Adipose tissue (tissue), 3 donors: ENCODE results near the gene SLC7A9. TPM values are rescaled to one million over a fixed set of nuclear protein-coding genes. Genes with fewer than 3 reads are reported as not detected.
"Not testable (repeated sequence)": the region's sequence is repeated elsewhere in the genome, so short reads cannot be mapped to it uniquely, and the experiment has no call there.

ENCODE experiments used
- H3K27ac ChIP-seq: one replicate; pipeline ENCODE4 v1.5.1; 2013; ENCODE audit warnings: low read depth, low read length
- WGBS, 3 donors: extraction: QIAGEN DNeasy Blood & Tissue Kit; methylation state at CpG; one replicate each; pipeline ENCODE4 v1.1.7; 2013; 5-methylcytosine and 5-hydroxymethylcytosine counted together
- polyA plus RNA-seq, 3 donors: library from polyadenylated mRNA; stranded (reverse); fragments of 200-250 nt; gene quantifications; one replicate each; pipeline ENCODE4 v1.2.3, GENCODE V29; 2013
- donor health status: healthy with polysubstance abuse.
- donor health status: Bipolar disorder and iron deficiency.
- donor health status: healthy.

SLC7A9 gene
- polyA plus RNA-seq, 3 donors, result 0.15 to 1.2 (median 0.16) TPM

DNA sequence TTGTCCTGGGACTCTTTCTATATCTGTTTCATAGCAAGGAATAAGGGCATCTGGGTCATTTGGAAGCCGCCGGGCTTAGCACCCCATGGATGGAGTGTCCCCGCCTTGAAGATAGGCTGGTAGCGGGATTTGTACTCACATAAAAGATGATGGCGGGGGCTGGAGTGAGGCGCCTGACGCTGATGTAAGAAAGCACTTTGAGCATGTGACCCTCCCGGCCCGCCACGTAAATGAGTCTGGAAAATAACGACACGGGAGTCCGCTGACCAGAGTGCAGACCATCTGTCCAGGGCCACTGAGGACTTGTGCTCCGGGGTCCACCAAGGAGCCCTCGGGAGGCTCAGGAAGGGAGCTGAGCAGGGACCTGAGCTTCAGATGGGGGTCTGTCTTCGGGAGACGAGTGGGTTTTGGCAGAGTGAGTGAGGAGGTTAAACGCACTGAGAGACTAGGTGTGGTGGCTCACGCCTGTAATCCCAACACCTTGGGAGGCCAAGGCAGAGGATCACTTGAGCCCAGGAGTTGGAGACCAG is 25.8 kb downstream of the SLC7A9 start:
- H3K27ac ChIP-seq, result no peak overlapping the region
- 91 to 96% (median 95%) methylated on average over 19 of the region's 19 CpGs for WGBS, 3 donors

DNA sequence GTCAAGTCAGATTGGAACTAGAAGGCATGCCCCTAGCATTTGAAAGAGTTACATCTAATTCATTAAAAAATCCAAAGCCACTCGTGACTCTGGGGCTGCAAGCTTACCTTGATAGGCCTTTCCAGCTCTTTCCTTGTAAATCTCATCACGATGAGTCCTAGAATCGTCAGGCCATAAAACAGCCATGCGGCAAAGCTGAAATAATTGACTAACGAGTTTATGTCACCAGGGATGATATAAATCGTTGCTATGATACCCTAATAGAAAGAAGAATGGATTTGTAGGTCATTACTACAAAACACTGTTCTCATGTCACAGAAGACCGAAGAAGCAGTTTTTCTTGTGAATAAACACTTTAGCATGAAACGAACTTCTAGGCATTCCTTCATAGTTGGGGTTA is 27.5 kb downstream of the SLC7A9 start:
- WGBS, 3 donors, result 76 to 84% (median 80%) methylated on average over 8 of the region's 8 CpGs

DNA sequence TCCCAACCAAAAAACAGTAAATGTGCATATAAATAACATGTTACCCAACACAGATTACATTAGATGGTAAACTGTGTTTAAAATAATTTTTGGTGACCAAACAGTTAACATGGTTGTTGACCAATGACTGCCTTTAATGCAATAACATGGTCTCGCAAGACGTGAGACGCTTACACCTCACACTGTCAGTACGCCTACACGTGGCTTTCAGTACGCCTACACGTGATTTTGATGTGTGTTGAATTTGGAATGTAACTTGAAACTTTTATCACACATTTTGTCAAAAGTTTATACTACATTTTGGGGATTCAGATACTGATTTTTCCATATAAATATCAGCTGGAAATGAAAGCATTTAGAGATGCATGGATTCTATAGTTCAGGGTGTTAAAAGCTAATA is 32.0 kb downstream of the SLC7A9 start:
- whole genome bisulfite sequencing, 3 donors, result 75 to 80% (median 79%) methylated on average over 7 of the region's 7 CpGs

More for the DNA sequence above, 27.5 kb downstream of the SLC7A9 start:
- H3K27ac ChIP-seq, result no peak overlapping the region

DNA sequence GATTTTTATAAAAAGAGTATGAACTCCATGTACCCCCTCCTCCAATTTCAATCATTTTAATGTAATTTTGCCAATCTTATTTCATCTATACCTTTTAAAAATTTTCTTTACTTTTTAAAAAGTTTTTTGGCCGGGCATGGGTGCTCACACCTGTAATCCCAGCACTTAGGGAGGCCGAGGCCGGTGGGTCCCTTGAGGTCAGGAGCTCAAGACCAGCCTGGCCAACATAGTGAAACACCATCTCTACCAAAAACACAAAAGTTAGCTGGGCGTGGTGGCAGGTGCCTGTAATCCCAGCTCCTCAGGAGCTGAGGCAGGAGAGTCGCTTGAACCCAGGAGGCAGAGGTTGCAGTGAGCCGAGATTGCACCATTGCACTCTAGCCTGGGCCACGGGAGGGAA is 36.2 kb downstream of the SLC7A9 start:
- 89 to 92% (median 91%) methylated on average over 7 of the region's 7 CpGs for WGBS, 3 donors
- H3K27ac ChIP-seq, result not testable (repeated sequence)

More for the DNA sequence above, 32.0 kb downstream of the SLC7A9 start:
- no peak overlapping the region for H3K27ac ChIP-seq

DNA sequence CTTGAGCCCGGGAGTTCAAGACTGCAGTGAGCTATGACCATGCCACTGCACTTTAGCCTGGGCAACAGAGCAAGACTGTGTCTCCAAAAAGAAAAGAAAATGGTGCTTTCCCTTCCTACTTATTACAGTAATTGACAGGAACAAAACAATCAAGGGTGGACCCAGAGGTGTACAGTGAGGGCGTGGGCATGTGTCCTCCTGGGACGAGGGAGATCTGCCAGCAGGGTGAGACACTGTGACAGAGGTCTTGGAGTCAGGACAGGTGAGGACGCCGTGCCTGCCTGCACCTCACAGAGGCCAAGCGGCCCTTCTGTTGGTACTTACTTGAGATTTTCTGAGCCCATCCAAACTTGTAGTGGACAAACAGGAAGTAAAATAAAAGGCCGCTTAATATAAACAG is 36.7 kb downstream of the SLC7A9 start:
- not testable (repeated sequence) for H3K27ac ChIP-seq
- 89 to 92% (median 91%) methylated on average over 7 of the region's 7 CpGs for WGBS, 3 donors

DNA sequence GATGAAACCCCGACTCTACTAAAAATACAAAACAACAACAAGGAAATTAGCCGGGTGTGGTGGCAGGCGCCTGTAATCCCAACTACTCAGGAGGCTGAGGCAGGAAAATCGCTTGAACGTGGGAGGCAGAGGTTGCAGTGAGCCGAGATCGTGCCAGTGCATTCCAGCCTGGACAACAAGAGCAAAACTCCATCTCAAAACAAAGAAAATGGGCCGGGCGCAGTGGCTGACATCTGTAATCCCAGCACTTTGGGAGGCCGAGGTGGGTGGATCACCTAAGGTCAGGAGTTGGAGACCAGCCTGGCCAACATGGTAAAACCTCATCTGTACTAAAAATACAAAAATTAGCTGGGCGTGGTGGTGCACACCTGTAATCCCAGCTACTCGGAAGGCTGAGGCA is 37.5 kb downstream of the SLC7A9 start:
- WGBS, 3 donors, result 90 to 96% (median 95%) methylated on average over 12 of the region's 12 CpGs
- not testable (repeated sequence) for H3K27ac ChIP-seq

DNA sequence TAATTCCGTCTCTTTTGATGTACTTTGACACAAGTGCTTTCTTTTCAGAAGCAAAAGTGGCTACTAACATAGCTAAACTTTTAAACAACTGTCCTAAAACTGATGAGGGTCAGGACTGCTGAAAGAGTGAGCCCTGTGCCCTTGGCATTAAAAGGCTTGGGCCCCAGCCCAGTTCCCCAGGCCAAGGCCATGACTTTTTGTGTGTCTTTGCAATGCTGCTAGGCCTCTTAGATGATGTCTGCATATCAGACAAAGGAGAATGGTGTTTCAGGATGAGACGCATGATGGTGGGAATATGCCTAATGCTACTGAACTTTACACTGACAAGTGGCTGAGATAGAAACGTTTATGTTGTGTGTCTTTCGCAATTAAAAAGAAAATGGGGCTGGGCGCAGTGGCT is 38.0 kb downstream of the SLC7A9 start:
- WGBS, 3 donors, result 85 to 90% (median 87%) methylated on average over 5 of the region's 5 CpGs
- H3K27ac ChIP-seq, result no peak overlapping the region

DNA sequence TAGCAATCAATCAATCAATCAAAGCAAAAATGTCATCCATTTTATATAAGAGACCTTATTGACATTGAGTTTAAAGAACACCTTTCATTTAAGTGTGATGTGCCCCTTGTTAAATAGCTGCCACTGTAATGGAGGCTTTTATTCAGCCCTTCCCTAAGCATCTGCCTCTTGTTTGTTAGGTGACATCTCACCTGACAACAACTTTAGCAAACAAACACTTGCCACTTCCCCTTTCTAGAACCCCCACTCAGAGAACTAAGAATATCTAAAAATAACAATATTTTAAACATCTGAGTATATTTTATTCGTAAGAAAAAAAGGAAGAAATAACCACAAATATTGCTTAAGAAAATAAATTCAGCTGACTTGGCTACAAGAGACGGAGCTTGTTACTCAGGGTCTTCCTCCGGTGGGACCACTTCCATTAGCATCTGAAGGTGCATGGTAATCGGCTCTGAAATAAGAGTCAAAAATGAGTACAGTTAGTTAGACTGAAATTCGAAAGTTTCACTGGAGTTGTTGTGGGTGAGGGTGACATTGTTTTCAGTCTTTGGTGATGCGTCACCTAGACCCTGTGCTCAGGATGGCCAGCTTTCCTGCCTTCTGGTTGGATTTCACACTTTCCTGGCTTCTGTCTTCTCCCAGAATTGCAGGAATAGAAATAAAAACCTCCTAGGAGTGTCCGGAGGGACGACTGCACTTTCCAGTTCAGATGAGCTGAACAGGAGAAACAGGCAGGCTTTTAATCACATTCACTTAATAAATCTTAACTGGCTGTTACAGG is 39.1 kb downstream of the SLC7A9 start:
- 81 to 88% (median 83%) methylated on average over 8 of the region's 8 CpGs for WGBS, 3 donors
- no peak overlapping the region for H3K27ac ChIP-seq

DNA sequence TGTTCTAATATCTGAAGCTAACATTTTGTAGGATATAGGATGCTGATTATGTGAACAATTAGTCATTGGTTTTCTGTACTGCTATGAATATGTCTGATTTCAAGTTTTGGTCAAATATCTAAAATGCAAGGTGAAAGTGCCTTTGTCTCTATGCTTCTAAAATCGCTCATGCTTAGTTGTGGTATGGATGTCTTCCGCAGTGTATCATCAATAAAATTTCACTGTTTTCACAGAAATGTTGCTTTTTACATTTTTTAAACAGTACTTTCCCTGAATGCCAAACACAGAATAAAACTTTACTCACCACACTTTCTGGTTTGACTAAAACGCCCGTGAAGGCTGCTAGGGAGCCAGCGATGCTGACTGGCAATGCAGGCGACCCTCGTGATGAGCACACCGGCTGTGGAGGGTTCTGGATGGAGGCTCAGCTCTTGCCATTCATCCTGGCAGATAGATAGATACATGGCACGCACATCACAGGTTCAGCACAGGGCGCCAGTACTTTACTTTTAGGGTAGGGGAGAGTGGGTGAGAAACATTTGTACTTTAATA is 40.1 kb downstream of the SLC7A9 start:
- 89 to 92% (median 90%) methylated on average over 10 of the region's 10 CpGs for WGBS, 3 donors
- no peak overlapping the region for H3K27ac ChIP-seq

DNA sequence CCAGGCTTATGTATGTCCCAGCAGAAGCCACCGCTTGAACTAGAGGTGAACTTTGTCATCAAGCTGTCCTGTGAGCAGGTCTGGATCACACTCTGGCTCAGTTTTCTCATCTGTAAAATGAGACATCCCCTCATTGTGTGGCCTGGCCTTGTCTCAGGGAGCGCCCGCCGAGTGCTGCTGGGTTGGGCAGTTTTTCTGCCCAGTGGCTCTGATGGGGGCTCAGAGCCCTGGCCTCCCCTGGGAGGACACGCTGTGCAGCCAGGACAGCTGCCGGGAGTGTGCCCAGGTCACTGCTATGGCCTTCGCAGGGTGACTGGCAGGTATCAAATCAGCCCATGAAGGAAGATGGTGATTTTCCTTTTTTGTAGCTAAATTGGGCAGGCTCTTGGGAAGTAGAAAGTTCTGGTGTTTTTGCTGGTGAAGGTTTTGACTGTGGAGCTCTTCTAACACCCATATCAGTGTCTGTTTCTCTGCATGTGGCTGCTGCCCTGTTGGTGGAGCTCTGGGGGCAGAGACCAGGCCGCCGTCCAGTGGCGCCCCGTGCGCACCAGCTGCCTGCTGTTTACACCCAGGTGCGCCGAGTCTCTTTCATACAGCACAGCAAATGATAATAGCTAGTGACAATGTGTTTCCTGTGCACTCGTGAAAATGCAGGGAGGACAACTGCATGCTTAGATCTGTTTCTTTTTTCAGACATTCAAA is 40.8 kb downstream of the SLC7A9 start:
- WGBS, 3 donors, result 84 to 94% (median 88%) methylated on average over 15 of the region's 15 CpGs
- H3K27ac ChIP-seq, result no peak overlapping the region

DNA sequence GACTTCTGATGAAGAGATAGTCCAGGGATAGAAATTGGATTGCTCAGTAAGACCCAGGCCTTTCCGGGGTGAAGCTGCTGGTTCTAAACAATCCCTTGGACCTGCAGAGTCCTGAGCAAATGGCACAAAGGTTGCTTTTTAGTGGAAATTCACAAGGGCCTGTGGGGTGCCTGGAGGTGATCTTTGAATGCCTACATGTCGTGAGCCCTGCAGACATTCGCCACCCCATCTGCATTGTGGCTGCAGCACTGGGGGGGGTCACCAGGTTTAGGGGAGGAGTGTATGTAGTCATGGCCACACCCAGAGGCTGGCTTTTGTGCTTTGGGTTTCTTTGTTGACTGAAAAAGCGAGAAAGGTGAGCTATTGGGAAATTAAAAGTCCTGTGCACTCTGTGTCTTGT is 41.4 kb downstream of the SLC7A9 start:
- 89 to 93% (median 92%) methylated on average over 4 of the region's 4 CpGs for WGBS, 3 donors
- no peak overlapping the region for H3K27ac ChIP-seq

DNA sequence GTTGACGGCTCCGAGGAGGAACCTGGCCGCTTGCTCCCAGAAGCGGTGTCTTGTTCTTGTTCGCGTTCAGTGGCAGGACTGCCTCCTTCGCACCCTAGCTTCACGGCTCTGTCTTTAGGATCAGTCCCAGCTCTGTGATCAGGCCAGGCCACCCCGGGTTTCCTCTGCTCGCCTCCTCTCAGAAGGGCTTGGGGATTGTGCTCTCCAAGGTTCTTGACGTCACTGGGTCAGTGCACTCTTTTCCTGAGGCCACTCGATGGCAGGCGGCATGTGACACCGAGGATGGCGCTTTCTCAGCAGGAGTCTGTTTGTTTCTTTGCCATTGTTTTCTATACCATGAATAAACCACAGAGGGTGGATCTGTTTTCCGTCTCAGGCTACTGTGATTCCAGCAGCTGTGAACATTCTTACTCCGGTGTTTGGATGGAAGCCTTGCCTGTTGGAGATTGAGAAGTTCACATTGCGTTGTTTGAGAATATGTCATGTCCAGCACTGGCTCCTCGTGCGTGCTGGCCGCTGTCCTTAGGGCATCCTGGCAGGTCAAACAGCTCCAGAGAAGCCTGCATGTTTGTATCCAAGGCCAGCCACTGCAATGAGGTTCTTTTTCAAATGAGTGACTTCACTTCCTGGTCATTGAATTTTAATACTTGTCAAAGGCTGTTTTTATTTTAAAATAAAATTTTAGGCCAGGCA is 44.5 kb downstream of the SLC7A9 start:
- H3K27ac ChIP-seq, result no peak overlapping the region
- 46 to 55% (median 47%) methylated on average over 21 of the region's 21 CpGs for WGBS, 3 donors

DNA sequence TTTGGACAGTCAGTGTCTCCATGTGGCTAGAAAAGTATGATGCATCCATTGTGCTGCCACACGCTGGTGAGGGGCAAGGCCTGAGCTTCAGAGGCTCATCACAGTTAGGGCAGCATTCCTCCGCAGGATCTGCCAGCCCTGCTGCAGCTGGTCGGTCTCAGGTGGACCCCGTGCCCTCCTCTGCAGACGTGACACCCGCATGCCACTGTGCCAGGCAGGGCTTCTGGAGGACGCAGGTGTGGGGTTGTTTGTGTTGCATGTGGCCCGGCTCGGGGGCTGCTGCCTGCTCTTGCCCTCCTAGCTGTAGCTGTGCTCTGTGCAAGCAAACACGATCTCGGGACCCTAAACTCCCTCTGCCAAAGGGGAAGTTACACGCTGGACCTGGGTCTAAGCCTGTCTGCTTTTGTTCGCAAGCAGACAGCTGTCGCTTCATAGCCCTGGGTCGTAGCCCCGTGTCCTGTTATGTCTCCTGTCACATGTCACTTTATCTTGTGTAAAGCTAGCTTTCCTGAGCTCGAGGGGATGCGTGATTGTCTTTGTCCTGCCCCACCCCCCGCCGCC is 45.3 kb downstream of the SLC7A9 start:
- 39 to 46% (median 41%) methylated on average over 20 of the region's 20 CpGs for WGBS, 3 donors

DNA sequence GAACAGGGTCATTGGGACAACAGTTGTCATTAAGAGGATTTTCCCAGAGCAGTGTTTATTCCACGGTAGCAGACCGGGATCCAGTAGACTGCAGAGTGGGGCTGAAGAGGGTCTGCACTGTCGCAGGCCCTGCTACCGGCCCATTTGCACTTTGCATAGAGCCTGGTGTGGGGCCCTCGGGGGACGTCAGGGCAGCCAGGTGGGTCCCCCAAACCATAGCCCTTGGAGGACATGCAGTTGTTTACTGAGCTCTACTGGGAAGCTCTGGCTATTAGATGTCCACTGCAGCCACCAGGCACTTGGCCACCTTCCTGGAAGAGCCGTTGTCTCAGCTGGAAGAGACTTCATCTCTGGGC is 45.8 kb downstream of the SLC7A9 start:
- H3K27ac ChIP-seq, result no peak overlapping the region
- WGBS, 3 donors, result 81 to 92% (median 85%) methylated on average over 7 of the region's 7 CpGs

More for the DNA sequence above, 45.3 kb downstream of the SLC7A9 start:
- no peak overlapping the region for H3K27ac ChIP-seq

DNA sequence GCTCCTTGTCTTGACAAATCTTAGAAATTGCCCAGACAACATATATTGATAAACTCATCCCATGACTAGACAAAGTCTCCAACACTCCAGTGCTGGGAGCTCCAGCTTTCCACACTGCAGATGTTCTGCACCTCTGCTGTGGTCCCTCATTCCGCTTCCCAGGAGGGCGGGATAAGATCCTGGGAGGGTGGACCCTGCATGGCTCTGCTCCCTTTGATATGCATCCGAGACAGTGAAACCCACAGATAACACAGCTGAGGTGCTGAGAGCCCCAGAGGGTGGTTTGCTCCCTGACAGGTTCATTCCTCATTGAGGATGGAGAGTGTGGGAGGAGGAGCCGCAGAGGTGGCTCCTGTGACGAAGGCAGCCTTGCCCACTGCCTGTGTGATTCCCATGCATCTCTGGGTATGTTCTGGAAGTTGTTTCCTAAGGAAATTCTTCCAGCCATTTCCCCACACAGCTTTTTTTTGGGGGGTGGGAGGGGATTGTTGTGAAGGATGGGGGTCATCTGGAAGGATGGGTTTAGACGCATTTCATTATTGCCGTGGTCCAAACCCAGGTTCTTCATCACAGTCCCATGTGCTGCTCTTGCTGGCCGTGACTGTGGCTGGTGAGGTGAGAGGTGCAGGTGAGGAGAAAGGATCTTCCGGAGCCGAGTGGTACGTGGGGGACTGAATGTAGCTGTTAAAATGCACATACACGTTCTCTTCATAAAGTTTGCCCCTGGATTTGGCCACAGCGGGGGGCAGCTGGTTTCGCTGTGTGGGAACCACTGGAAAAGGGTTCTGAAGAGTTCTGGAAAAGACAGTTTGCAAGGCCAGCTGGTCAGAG is 46.4 kb downstream of the SLC7A9 start:
- 78 to 81% (median 78%) methylated on average over 14 of the region's 14 CpGs for WGBS, 3 donors
- no peak overlapping the region for H3K27ac ChIP-seq

DNA sequence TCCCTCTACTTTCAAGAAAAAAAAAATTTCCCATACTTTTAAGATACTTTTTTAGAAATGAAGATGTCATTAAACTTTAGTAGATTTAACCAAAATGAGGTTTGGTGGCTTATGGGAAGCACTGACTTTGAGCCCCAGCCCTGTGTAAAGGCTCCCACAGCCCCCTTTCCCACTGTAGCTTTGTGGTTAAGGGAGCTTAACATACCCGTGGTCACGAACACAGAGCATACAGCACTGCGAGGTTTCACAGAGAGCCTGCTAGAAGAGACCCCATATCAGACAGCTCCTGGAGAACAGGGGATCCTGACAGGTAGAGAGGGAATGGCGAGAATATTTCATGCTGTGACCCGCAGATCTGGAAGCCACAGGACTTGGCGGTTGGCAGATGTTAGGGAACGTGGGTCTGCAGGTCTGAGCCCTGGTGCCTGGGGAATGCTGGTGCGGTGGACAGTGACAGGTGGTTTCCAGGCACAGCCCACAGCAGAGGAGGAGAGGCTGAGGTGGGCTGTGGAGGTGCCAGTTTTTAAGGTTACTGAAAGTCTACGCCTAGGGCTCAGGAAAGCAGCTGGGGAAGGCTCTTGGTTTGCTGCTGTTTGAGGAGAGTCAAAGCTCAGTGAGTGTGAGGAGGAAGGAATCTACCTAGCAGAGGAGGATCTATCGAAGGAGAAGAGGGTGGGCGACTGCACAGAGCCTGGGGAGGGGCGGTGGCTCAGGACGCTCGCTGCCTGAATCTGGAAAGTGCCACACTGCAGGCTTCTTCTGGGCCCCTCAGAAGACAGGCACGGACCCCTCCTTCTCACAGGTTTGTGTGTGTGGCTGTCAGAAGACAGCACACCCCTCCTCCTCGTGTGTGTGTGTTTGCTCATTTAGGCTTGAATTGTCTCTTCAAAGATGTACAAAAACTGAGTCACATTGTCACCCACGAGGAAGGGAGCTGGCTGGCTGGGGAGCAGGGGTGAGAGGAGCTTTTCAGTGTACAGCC is 49.9 kb downstream of the SLC7A9 start:
- WGBS, 3 donors, result 58 to 64% (median 63%) methylated on average over 15 to 17 of the region's 17 CpGs
- H3K27ac ChIP-seq, result no peak overlapping the region

DNA sequence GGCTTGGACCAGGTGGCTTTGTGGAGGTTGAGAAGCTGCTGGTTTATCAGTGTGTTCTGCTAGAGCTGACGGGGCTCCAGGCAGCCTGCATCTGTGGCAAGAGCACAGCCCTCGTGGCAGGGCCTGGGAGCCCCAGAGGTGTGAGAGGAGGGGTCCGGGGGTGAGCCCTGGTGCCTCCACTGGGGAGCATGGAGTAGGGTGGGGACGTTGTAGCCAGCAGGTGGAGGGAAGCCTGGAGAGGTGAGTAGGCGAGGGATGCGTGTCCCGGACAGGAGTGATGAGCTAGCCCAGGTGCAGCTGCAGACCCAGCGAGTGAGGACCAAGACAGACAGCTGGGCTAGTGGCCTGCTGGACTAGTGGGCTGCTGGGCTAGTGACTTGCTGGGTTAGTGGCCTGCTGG is 51.0 kb downstream of the SLC7A9 start:
- no peak overlapping the region for H3K27ac ChIP-seq
- 85 to 90% (median 88%) methylated on average over 8 of the region's 8 CpGs for WGBS, 3 donors
